ENCODE measurements around the gene STKLD1.

The STKLD1 gene

GRCh38 chr9:133366435-133366834 is 9.7 kb upstream of the STKLD1 start:
- Histone ChIP-seq H3K9me2 (replicated peaks; ENCODE audit: control insufficient read depth, low read length) (no peaks in the 10 kb centered on the region), H3K27ac (ENCODE audit: low read depth, low read length) (no peak overlapping the region), H3K27me3 (ENCODE audit: control insufficient read depth, low read length) (no peaks in the 10 kb centered on the region), H4K20me1 (ENCODE audit: control insufficient read depth, insufficient read depth, low read depth, low read length) (peaks cover 25% of the 10 kb centered on the region), H3K4me3 (ENCODE audit: low read length) (no peak overlapping the region), H3K9me3 (ENCODE audit: control insufficient read depth, insufficient read depth, low read length) (no peaks in the 10 kb centered on the region), H3K4me1 (ENCODE audit: control insufficient read depth, low read length) (peaks cover 18% of the 10 kb centered on the region), H3F3A (ENCODE audit: control insufficient read depth, insufficient read depth) (peaks cover 7% of the 10 kb centered on the region; the same call in 1 of the 2 replicates), H3K36me3 (ENCODE audit: control insufficient read depth, low read length) (peaks cover 94% of the 10 kb centered on the region), H3K79me2 (ENCODE audit: control insufficient read depth, low read length) (peaks cover 54% of the 10 kb centered on the region), H3K4me2 (ENCODE audit: low read length) (no peak overlapping the region)
- TF ChIP-seq EZH2phosphoT487 (IDR thresholded peaks at IDR 0.05; ENCODE audit: borderline replicate concordance, low read length) = no peak
- no peak for TF ChIP-seq CTCF (IDR thresholded peaks at IDR 0.05; ENCODE audit: low read depth, low read length, poor library complexity, severe bottlenecking)

DNA sequence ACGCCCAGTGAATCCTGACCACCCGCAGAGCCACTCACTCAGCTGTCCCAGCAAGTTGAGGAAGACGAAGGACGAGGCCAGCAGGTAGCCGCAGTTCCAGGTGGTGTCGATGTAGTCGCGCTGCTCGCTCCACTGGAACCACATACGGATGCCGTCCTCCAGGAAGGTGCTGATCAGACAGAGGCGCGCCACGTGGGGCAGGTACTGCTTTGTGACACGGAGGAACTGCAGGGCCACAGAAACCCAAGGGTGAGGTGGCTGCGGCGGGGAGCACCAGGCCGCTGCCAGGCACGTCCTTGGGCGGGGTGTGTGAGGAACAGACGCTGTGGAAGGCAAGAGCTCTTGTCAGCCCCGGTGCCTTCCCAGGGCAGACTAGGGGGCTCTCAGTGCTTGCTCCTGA is 8.9 kb upstream of the STKLD1 start:
- no peaks in the 10 kb centered on the region for H3K9me2 ChIP-seq (replicated peaks; ENCODE audit: control insufficient read depth, low read length)
- H3K9me3 ChIP-seq (ENCODE audit: control insufficient read depth, insufficient read depth, low read length) = no peaks in the 10 kb centered on the region
- peaks cover 94% of the 10 kb centered on the region for H3K36me3 ChIP-seq (ENCODE audit: control insufficient read depth, low read length)
- peaks cover 26% of the 10 kb centered on the region for H3K4me1 ChIP-seq (ENCODE audit: control insufficient read depth, low read length)
- no peaks in the 10 kb centered on the region for H3K27me3 ChIP-seq (ENCODE audit: control insufficient read depth, low read length)
- no peak overlapping the region for H3K27ac ChIP-seq (ENCODE audit: low read depth, low read length)
- TF ChIP-seq CTCF (IDR thresholded peaks at IDR 0.05; ENCODE audit: low read depth, low read length, poor library complexity, severe bottlenecking) (no peak), EZH2phosphoT487 (IDR thresholded peaks at IDR 0.05; ENCODE audit: borderline replicate concordance, low read length) (no peak)
- peaks cover 62% of the 10 kb centered on the region for H3K79me2 ChIP-seq (ENCODE audit: control insufficient read depth, low read length)
- no peak overlapping the region for H3K4me3 ChIP-seq (ENCODE audit: low read length)
- H3F3A ChIP-seq (ENCODE audit: control insufficient read depth, insufficient read depth) = peaks cover 6% of the 10 kb centered on the region; the same call in 1 of the 2 replicates
- H4K20me1 ChIP-seq (ENCODE audit: control insufficient read depth, insufficient read depth, low read depth, low read length) = peaks cover 33% of the 10 kb centered on the region
- H3K4me2 ChIP-seq (ENCODE audit: low read length) = no peak overlapping the region

- Histone ChIP-seq H3K27ac (ENCODE audit: low read depth, low read length) (no peak overlapping the region), H3K27me3 (ENCODE audit: control insufficient read depth, low read length) (no peaks in the 10 kb centered on the region), H4K20me1 (ENCODE audit: control insufficient read depth, insufficient read depth, low read depth, low read length) (peaks cover 35% of the 10 kb centered on the region), H3K36me3 (ENCODE audit: control insufficient read depth, low read length) (peaks cover 94% of the 10 kb centered on the region), H3K9me2 (replicated peaks; ENCODE audit: control insufficient read depth, low read length) (no peaks in the 10 kb centered on the region), H3F3A (ENCODE audit: control insufficient read depth, insufficient read depth) (peaks cover 5% of the 10 kb centered on the region; the same call in 1 of the 2 replicates), H3K4me3 (ENCODE audit: low read length) (no peak overlapping the region), H3K9me3 (ENCODE audit: control insufficient read depth, insufficient read depth, low read length) (no peaks in the 10 kb centered on the region), H3K4me2 (ENCODE audit: low read length) (no peak overlapping the region), H3K79me2 (ENCODE audit: control insufficient read depth, low read length) (peaks cover 67% of the 10 kb centered on the region), H3K4me1 (ENCODE audit: control insufficient read depth, low read length) (peaks cover 32% of the 10 kb centered on the region)
- no peak for TF ChIP-seq CTCF (IDR thresholded peaks at IDR 0.05; ENCODE audit: low read depth, low read length, poor library complexity, severe bottlenecking)
- no peak for TF ChIP-seq EZH2phosphoT487 (IDR thresholded peaks at IDR 0.05; ENCODE audit: borderline replicate concordance, low read length)
Observed at GRCh38 chr9:133367778-133368177, 8.4 kb upstream of the STKLD1 start.
